A673 (cell line): ENCODE results near the gene CUX1.

Experiments
- EZH2 ChIP-seq: fragments of 200-600 bp; sonication (generic); IDR thresholded peaks from 2 replicates; pipeline ENCODE4 v1.6.1; 2017; ENCODE audit warnings: borderline replicate concordance, low read depth, mild to moderate bottlenecking, mixed read lengths, antibody characterized with exemption, low read length; ENCODE audit not compliant: poor library complexity, severe bottlenecking
- TF ChIP-seq, protein P1 (sequence below): fragments of 300-800, 200-600 bp; sonication (generic); conservative IDR thresholded peaks from 2 replicates; pipeline ENCODE4 v1.5.1; 2017; ENCODE audit warnings: low read depth, mild to moderate bottlenecking, antibody characterized with exemption, low read length, moderate library complexity, mixed read lengths

DNA sequence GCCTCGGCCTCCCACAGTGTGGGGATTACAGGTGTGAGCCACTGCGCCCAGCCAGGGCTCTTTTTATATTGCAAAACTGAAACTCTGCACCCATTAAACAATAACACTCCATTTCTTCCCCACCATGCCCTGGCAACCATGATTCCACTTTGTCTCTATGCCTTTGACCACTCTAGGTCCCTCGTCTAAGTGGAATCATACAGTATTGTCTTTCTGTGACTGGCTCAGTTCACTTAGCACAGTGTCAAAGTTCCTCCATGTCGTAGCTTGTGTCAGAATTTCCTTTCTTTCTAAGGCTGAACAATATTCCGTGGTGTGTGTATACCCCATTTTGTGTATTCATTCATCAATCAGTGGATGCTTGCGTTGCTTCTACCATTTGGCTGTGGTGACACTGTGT is 46.2 kb downstream of the CUX1 start:
- TF ChIP-seq EZH2: no peak
- TF ChIP-seq, protein P1, sequence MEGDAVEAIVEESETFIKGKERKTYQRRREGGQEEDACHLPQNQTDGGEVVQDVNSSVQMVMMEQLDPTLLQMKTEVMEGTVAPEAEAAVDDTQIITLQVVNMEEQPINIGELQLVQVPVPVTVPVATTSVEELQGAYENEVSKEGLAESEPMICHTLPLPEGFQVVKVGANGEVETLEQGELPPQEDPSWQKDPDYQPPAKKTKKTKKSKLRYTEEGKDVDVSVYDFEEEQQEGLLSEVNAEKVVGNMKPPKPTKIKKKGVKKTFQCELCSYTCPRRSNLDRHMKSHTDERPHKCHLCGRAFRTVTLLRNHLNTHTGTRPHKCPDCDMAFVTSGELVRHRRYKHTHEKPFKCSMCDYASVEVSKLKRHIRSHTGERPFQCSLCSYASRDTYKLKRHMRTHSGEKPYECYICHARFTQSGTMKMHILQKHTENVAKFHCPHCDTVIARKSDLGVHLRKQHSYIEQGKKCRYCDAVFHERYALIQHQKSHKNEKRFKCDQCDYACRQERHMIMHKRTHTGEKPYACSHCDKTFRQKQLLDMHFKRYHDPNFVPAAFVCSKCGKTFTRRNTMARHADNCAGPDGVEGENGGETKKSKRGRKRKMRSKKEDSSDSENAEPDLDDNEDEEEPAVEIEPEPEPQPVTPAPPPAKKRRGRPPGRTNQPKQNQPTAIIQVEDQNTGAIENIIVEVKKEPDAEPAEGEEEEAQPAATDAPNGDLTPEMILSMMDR: no peak
